Tibial nerve (tissue), 4 donors: ENCODE measurements around the gene NLRP6.

Experiments used
- EP300 ChIP-seq, 2 donors: sonication (generic); formaldehyde crosslinking; IDR thresholded peaks; one replicate each; pipeline ENCODE4 v1.6.1; 2017; ENCODE audit warnings: antibody characterized with exemption in 2 of 2, mild to moderate bottlenecking in 1 of 2
- POLR2A ChIP-seq, 2 donors: fragments of 450-650 bp; IDR thresholded peaks; one replicate each; pipeline ENCODE4 v1.6.1; 2017; ENCODE audit warnings: antibody characterized with exemption in 2 of 2, mild to moderate bottlenecking in 2 of 2, moderate library complexity in 2 of 2
- TF ChIP-seq, protein P1 (sequence below), 5 experiments: fragments of 200-600 bp in 3 of 5; fragments of 450-650 bp in 2 of 5; sonication (generic) in 3 of 5; IDR thresholded peaks; one replicate each; pipeline ENCODE4 v1.5.1; 2016 to 2019; ENCODE audit warnings: antibody characterized with exemption in 5 of 5, mild to moderate bottlenecking in 3 of 5, moderate library complexity in 2 of 5

DNA sequence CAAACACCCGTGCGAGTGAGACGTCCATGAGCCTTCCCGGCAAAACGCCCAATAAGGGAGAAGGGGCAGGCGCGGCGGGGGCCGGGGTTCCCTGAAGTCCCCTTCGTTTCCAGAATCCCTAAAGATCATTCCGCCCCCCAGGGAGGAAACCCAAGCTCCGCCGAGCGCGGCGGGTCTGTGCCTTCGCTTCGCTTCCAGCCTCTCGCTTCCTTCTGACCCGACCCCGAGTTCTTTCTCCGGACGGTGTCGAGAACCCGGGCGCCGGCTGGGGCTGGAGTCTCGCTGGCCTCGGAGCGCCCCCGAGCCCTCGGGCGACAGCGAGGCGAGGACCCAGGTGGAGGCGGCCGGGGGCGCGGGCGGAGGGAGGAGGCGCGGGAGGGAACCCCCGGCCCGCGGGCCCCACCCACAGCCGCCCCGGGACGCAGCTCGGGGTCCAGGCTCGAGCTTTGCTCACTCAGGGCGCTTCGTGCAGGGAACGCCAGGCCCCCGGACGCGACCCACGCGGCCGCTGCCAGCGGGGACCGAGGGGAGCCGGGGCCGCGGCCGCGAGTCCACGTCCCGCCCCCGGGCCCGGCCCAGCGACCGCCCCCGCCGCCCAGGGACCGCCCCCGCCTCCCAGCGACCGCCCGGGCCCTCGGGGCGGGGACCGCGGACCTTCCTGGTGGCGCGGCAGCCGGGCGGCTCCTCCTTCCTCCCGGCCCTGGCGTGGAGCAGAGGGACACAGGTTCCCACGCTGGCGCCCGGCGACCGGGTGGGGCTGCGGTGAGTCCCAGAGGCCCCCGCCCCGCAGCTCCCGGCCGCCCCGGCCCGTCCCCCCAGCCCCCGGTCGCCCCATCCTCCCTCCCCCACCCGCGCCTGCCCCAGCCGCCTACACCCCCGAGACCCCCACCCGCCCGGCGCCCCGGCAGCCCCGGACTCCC lies 10.5 kb downstream of the NLRP6 start, which contains the start of gene PGGHG:
- TF ChIP-seq POLR2A (IDR thresholded peaks at IDR 0.05), result no peak
- TF ChIP-seq, protein P1, sequence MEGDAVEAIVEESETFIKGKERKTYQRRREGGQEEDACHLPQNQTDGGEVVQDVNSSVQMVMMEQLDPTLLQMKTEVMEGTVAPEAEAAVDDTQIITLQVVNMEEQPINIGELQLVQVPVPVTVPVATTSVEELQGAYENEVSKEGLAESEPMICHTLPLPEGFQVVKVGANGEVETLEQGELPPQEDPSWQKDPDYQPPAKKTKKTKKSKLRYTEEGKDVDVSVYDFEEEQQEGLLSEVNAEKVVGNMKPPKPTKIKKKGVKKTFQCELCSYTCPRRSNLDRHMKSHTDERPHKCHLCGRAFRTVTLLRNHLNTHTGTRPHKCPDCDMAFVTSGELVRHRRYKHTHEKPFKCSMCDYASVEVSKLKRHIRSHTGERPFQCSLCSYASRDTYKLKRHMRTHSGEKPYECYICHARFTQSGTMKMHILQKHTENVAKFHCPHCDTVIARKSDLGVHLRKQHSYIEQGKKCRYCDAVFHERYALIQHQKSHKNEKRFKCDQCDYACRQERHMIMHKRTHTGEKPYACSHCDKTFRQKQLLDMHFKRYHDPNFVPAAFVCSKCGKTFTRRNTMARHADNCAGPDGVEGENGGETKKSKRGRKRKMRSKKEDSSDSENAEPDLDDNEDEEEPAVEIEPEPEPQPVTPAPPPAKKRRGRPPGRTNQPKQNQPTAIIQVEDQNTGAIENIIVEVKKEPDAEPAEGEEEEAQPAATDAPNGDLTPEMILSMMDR (IDR thresholded peaks at IDR 0.05), result no peak
- no peak for TF ChIP-seq EP300 (IDR thresholded peaks at IDR 0.05)
